Left ventricle myocardium inferior (tissue), 1 donor: ENCODE results near the gene ACTL10. TPM values are rescaled to one million over a fixed set of nuclear protein-coding genes. Genes with fewer than 3 reads are reported as not detected.

Experiments
- DNase-seq: peaks from one replicate; pipeline ENCODE4 v3.0.0-alpha.2; 2020
- H3K27ac ChIP-seq: fragments of 200-600 bp; replicated peaks from 2 replicates; pipeline ENCODE4 v1.8.0; 2021
- H3K27me3 ChIP-seq: fragments of 200-600 bp; 2 replicates; pipeline ENCODE4 v1.8.0; 2021; ENCODE audit warnings: low read depth
- H3K36me3 ChIP-seq: fragments of 200-600 bp; 2 replicates; pipeline ENCODE4 v1.8.0; 2021
- H3K4me1 ChIP-seq: fragments of 200-600 bp; 2 replicates; pipeline ENCODE4 v1.8.0; 2021
- H3K4me3 ChIP-seq: fragments of 200-600 bp; 2 replicates; pipeline ENCODE4 v1.8.0; 2021; ENCODE audit warnings: mild to moderate bottlenecking, moderate library complexity
- H3K9me3 ChIP-seq: fragments of 200-600 bp; replicated peaks from 2 replicates; pipeline ENCODE4 v1.8.0; 2021
- intact Hi-C: fragments of 100-400 bp; cut with micrococcal nuclease; formaldehyde crosslinking; loops from one replicate; pipeline ENCODE4 v1.11.0; 2022
- total RNA-seq: library from RNA; stranded (reverse); fragmentation: NEBNext Ultra II Directional; extraction: Animal tissue kit (Norgen Biotek cat#: 25700); gene quantifications from one replicate; pipeline ENCODE4 v1.2.1, GENCODE V29; 2021
- TF ChIP-seq, protein P1 (sequence below): fragments of 200-600 bp; IDR thresholded peaks from 2 replicates; pipeline ENCODE4 v1.8.0; 2021; ENCODE audit warnings: antibody characterized with exemption, mild to moderate bottlenecking, borderline replicate concordance
- donor health status: DM: no; HTN: yes; CAD: no; lungs with severe emphysema.

Gene ACTL10
- total RNA-seq, 1 donor from 2014 or later: 0.22 TPM

DNA sequence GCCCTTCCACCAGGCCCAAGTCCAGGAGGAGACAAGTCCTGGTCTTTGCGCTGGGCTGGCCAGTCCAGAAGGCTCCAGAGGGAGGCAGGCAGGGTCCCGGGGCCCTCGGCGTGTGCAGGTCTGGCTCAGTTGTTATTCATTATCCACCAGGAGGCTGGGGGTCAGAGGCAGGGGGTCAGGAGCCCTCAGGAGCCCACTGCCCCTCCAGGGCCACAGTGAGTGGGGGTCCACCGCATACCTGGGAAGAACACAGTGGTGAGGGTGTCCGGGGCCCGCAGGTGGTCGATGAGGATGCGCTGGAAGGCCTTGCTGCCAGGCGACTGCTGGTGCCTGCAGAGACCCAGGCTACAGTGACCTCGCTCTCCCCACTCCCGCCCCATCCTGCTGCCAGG is 9.0 kb upstream of the ACTL10 start:
- Histone ChIP-seq H3K9me3 (no peaks in the 10 kb centered on the region), H3K4me1 (peaks cover 22% of the 10 kb centered on the region), H3K4me3 (no peak overlapping the region), H3K27me3 (no peaks in the 10 kb centered on the region), H3K27ac (no peak overlapping the region), H3K36me3 (peaks cover 41% of the 10 kb centered on the region)
- intact Hi-C loops: no loop called here
- TF ChIP-seq, protein P1, sequence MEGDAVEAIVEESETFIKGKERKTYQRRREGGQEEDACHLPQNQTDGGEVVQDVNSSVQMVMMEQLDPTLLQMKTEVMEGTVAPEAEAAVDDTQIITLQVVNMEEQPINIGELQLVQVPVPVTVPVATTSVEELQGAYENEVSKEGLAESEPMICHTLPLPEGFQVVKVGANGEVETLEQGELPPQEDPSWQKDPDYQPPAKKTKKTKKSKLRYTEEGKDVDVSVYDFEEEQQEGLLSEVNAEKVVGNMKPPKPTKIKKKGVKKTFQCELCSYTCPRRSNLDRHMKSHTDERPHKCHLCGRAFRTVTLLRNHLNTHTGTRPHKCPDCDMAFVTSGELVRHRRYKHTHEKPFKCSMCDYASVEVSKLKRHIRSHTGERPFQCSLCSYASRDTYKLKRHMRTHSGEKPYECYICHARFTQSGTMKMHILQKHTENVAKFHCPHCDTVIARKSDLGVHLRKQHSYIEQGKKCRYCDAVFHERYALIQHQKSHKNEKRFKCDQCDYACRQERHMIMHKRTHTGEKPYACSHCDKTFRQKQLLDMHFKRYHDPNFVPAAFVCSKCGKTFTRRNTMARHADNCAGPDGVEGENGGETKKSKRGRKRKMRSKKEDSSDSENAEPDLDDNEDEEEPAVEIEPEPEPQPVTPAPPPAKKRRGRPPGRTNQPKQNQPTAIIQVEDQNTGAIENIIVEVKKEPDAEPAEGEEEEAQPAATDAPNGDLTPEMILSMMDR: no peak
- peak; percentile 9 for DNase-seq

GRCh38 chr20:33658510-33658909 is 8.2 kb upstream of the ACTL10 start:
- no peaks in the 10 kb centered on the region for H3K27me3 ChIP-seq
- H3K27ac ChIP-seq: no peak overlapping the region
- peak; percentile 11 for DNase-seq
- peaks cover 22% of the 10 kb centered on the region for H3K4me1 ChIP-seq
- no peaks in the 10 kb centered on the region for H3K9me3 ChIP-seq
- H3K36me3 ChIP-seq: peaks cover 41% of the 10 kb centered on the region
- TF ChIP-seq, protein P1: no peak
- intact Hi-C loops: no loop called here
- no peak overlapping the region for H3K4me3 ChIP-seq

- intact Hi-C loops: no loop called here
Measured at GRCh38 chr20:33658929-33659328, 7.8 kb upstream of the ACTL10 start.

GRCh38 chr20:33659341-33660034 is 7.3 kb upstream of the ACTL10 start:
- H3K36me3 ChIP-seq: peaks cover 41% of the 10 kb centered on the region
- H3K27ac ChIP-seq: no peak overlapping the region
- peak; percentile 11 for DNase-seq
- H3K27me3 ChIP-seq: no peaks in the 10 kb centered on the region
- no peak overlapping the region for H3K4me3 ChIP-seq
- intact Hi-C loops: no loop called here
- TF ChIP-seq, protein P1: no peak
- no peaks in the 10 kb centered on the region for H3K9me3 ChIP-seq
- H3K4me1 ChIP-seq: peaks cover 23% of the 10 kb centered on the region

More at GRCh38 chr20:33658929-33659328, 7.8 kb upstream of the ACTL10 start:
- Histone ChIP-seq H3K27me3 (no peaks in the 10 kb centered on the region), H3K4me3 (no peak overlapping the region), H3K9me3 (no peaks in the 10 kb centered on the region), H3K4me1 (peaks cover 22% of the 10 kb centered on the region), H3K27ac (no peak overlapping the region), H3K36me3 (peaks cover 41% of the 10 kb centered on the region)
- DNase-seq: no peak
- TF ChIP-seq, protein P1: no peak

DNA sequence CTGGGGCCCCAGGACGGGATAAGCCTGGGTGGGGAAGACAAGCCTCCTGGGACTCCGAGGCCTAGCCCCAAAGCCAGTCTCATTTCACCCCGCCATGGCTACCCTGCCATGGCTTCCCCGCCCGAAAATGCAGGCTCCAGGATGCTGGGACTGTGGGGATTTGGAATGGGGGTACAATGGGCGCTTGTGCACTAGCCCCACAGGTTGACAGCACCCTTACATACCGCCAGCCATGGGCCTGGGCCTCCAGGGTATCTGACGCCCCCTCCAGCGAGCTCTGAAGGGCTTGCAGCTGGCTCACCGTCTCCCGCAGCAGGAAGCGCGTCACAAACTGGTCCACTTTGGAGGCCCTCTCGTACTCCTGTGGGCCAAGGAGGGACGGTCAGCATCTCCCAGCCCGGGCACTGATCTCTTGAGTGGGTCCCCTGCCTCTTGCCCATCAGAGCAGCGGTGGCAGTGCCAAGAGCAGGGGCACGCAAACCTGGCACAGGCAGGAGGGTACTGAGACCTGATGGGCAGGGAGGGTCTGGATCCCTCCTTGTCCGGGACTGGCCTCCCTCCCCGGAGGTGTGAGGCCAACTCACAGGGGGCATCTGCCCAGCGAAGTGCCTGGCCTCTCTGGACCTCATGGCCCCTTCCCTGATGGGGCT is 6.6 kb upstream of the ACTL10 start:
- DNase-seq: no peak
- Histone ChIP-seq H3K4me1 (peaks cover 27% of the 10 kb centered on the region), H3K9me3 (no peaks in the 10 kb centered on the region), H3K27me3 (no peaks in the 10 kb centered on the region), H3K4me3 (no peak overlapping the region), H3K27ac (no peak overlapping the region), H3K36me3 (peaks cover 41% of the 10 kb centered on the region)
- TF ChIP-seq, protein P1: no peak
- intact Hi-C loops: no loop called here
